Adipocyte (in vitro differentiated cells): ENCODE data around the gene TLNRD1.

Experiments used
- DNase-seq: peaks from one replicate; pipeline ENCODE4 v3.0.0-alpha.2; 2015; ENCODE audit warnings: low read depth
- H3K27me3 ChIP-seq: replicated peaks from 2 replicates; pipeline ENCODE4 v1.7.0; 2013; ENCODE audit warnings: mild to moderate bottlenecking, low read length, moderate library complexity; ENCODE audit not compliant: control insufficient read depth, insufficient read depth
- H3K36me3 ChIP-seq: 2 replicates; pipeline ENCODE4 v1.7.0; 2013; ENCODE audit warnings: low read length, mild to moderate bottlenecking, moderate library complexity; ENCODE audit not compliant: control insufficient read depth, insufficient read depth, severe bottlenecking
- H3K4me1 ChIP-seq: 2 replicates; pipeline ENCODE4 v1.7.0; 2013; ENCODE audit warnings: mild to moderate bottlenecking, low read length, moderate library complexity; ENCODE audit not compliant: control insufficient read depth, insufficient read depth
- H3K4me3 ChIP-seq: 2 replicates; pipeline ENCODE4 v1.7.0; 2013; ENCODE audit warnings: mild to moderate bottlenecking, low read length, moderate library complexity
- H3K9ac ChIP-seq: 2 replicates; pipeline ENCODE4 v1.7.0; 2013; ENCODE audit warnings: mild to moderate bottlenecking, low read length, moderate library complexity
- H3K9me3 ChIP-seq: 2 replicates; pipeline ENCODE4 v1.7.0; 2013; ENCODE audit warnings: mild to moderate bottlenecking, low read length, moderate library complexity; ENCODE audit not compliant: control insufficient read depth

TLNRD1 gene

GRCh38 chr15:81050805-81051204 lies 50.1 kb downstream of the TLNRD1 start:
- Histone ChIP-seq H3K27me3 (no peaks in the 10 kb centered on the region), H3K9me3 (no peaks in the 10 kb centered on the region), H3K4me3 (no peak overlapping the region), H3K36me3 (no peaks in the 10 kb centered on the region), H3K4me1 (peaks cover 11% of the 10 kb centered on the region), H3K9ac (no peak overlapping the region)
- no peak for DNase-seq

GRCh38 chr15:81052046-81052445 lies 51.3 kb downstream of the TLNRD1 start:
- H3K9me3 ChIP-seq = no peaks in the 10 kb centered on the region
- H3K4me3 ChIP-seq = no peak overlapping the region
- DNase-seq = no peak
- no peaks in the 10 kb centered on the region for H3K36me3 ChIP-seq
- H3K4me1 ChIP-seq = peaks cover 11% of the 10 kb centered on the region
- no peak overlapping the region for H3K9ac ChIP-seq
- no peaks in the 10 kb centered on the region for H3K27me3 ChIP-seq

- Histone ChIP-seq H3K9ac (no peak overlapping the region), H3K4me3 (no peak overlapping the region), H3K27me3 (no peaks in the 10 kb centered on the region), H3K4me1 (peaks cover under 1% of the 10 kb centered on the region), H3K9me3 (no peaks in the 10 kb centered on the region), H3K36me3 (no peaks in the 10 kb centered on the region)
- DNase-seq = no peak
These were observed 52.9 kb downstream of the TLNRD1 start for GRCh38 chr15:81053621-81054020.

GRCh38 chr15:81054236-81054635 lies 53.5 kb downstream of the TLNRD1 start:
- H3K9me3 ChIP-seq = no peaks in the 10 kb centered on the region
- H3K27me3 ChIP-seq = no peaks in the 10 kb centered on the region
- no peaks in the 10 kb centered on the region for H3K36me3 ChIP-seq
- no peak for DNase-seq
- H3K4me3 ChIP-seq = no peak overlapping the region
- no peak overlapping the region for H3K9ac ChIP-seq
- no peaks in the 10 kb centered on the region for H3K4me1 ChIP-seq
